Left lobe of liver (tissue), 2 donors: ENCODE results near the gene RAB41. TPM values are rescaled to one million over a fixed set of nuclear protein-coding genes. Genes with fewer than 3 reads are reported as not detected.
A peak's percentile ranks its signal among the peaks of the same experiment; 100 is the strongest.
"Not testable (repeated sequence)": the region's sequence is repeated elsewhere in the genome, so short reads cannot be mapped to it uniquely, and the experiment has no call there.

Source experiments
- ATAC-seq: fragments of 200-7000 bp; cut with Tn5 transposase; one replicate; pipeline ENCODE4 v1.9.1; 2020; ENCODE audit warnings: mild to moderate bottlenecking, moderate library complexity
- DNase-seq: peaks from one replicate; pipeline ENCODE4 v3.0.0-alpha.2; 2020; ENCODE audit warnings: low spot score
- total RNA-seq: library from RNA; stranded (reverse); gene quantifications from one replicate; pipeline ENCODE4 v1.2.1, GENCODE V29; 2021
- donor health status: DM: no; HTN: no; CAD: no; lungs with moderate emphysema.
- donor health status: DM: no; HTN: yes; CAD: no.

Gene RAB41
- total RNA-seq, result not detected

DNA sequence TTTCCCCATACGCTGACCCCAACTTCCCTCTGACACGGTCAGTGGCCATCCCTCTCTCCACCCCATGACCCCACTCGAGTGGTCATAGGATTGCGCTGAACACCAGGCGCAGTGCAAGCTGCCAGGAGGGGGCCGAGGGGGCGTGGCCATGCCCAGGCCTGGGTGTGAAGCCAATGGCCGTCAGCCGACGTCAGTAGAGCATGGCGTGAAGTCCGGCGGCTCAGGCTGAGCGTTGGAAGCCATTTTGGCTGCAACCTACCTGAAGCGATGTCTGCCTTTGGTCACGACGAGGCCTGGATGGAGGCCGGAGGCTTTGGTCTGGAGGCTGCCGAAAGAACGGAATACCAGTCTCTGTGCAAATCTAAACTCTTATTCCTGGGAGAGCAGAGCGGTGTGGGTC is at the start of gene RAB41:
Gene RAB41 (plus strand): TSS at position 222 of the 400 bp plus-strand sequence. CDS start 46 bp downstream, at position 268.
- ATAC-seq (no peak), DNase-seq (no peak)

DNA sequence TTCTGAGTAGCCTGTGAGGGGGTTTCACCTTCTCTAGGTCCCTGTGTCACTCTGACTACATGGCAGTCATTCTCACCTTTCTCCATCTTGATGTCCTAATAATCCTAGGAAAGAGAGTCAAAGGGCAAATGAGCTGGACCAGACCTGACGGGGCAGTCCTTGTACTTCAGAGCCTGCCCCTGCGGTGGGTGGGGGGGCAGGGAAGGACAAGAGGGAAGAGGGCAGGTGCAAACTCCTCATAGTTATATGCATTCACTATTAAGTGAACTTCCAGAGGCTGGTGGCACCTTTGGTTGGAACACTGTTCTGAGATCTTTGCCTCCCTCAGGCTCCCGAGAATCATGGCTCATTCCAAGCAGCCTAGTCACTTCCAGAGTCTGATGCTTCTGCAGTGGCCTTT is 47.6 kb upstream of the RAB41 start, which contains the start of gene AWAT1:
Gene AWAT1 (plus strand): TSS at position 301 of the 400 bp plus-strand sequence. CDS start 41 bp downstream, at position 342.
- ATAC-seq (no peak), DNase-seq (no peak)

GRCh38 chrX:70240751-70241150 is 41.2 kb upstream of the RAB41 start:
- ATAC-seq, result no peak
- no peak for DNase-seq

DNA sequence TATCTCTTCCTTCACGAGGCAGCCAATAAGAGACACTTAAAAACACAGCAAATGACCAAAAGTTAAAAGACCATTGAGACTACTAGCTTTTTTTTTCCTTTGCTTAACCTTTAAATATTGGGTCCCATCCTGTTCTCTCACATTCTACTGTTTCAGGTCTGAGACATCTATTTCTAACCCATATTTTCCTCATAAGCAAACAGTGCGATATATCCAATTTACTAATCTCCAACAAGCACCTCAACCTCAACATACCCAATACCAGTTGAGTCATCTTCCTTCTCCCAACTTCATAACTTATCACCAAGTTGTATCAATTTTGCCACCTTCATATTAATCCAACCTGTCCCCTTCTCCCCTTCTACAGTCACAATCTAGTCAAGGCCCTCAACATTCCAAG is 40.5 kb upstream of the RAB41 start:
- ATAC-seq (no peak), DNase-seq (no peak)

GRCh38 chrX:70243601-70244000 is 38.4 kb upstream of the RAB41 start:
- not testable (repeated sequence) for ATAC-seq, DNase-seq

GRCh38 chrX:70244881-70245280 is 37.1 kb upstream of the RAB41 start:
- DNase-seq (no peak), ATAC-seq (no peak)

- DNase-seq (no peak), ATAC-seq (no peak)
Measured at GRCh38 chrX:70247252-70247651, 34.7 kb upstream of the RAB41 start.

- no peak for DNase-seq
- ATAC-seq, result no peak
Measured at GRCh38 chrX:70252491-70252890, 29.5 kb upstream of the RAB41 start.

- no peak for DNase-seq
- no peak for ATAC-seq
Measured at GRCh38 chrX:70253377-70254062, 28.5 kb upstream of the RAB41 start.

- DNase-seq, result no peak
- ATAC-seq, result no peak
Measured at GRCh38 chrX:70254063-70254400, 27.9 kb upstream of the RAB41 start.

DNA sequence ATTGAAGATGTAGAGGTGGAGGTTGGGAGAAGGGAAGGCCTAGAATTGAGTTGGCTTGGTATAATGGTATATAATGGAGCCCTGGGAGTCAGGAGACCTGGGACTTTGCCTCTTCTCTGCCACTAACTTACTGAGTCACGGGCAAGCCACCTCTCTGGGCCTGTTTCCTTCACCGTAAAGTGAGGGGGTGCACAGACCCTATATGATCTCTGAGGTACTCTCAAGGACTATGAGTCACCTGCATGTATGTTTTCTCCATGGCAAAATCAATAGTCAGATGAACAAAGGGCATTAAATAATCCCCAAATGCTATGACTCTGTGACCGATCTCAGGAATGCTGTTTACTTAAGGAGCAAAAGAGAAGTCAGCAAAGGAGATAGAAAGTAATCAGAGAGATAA is 27.1 kb upstream of the RAB41 start:
- no peak for ATAC-seq
- DNase-seq, result no peak

GRCh38 chrX:70255452-70255851 is 26.5 kb upstream of the RAB41 start:
- DNase-seq (no peak), ATAC-seq (no peak)

DNA sequence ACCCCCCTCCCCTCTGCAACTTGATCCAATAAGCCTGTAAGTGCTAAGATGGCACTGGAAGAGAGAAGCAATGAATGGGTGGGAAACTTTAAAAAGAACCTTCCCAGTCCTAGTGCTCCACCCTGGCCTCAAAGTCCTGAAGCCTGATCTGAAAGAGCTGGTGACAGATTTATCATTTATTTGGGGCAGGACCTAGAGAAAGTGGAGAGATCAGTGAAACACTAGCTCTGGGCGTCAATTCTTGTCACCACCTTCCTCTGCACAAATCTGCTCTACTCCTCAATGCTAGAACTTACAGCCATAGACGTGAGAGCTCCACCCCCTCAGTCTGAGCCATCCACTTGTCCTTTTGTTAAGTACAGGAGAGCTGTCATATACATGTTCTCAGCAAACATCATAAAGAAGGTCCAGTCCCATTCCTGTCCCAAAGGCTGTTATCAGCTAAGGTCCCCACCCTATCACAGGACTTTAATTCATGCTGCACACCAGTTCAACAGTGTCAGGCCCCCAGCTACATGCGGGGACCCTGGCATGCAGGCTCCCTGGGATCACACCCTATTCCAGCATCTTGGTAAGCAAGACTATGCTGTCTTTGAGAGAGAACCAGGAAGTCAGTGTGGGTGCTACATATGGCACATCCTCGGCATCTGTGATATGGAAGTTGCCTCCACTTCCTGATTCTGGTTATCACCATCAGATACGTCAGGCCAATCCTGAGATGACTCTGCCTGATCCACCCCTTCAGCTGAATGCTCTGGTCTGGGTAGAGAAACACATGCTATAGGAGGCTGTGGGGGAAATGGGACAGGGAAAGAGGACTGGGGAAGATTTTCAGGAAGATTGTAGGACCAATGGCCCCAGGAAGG is 24.3 kb upstream of the RAB41 start:
- DNase-seq, result no peak
- ATAC-seq, result no peak

DNA sequence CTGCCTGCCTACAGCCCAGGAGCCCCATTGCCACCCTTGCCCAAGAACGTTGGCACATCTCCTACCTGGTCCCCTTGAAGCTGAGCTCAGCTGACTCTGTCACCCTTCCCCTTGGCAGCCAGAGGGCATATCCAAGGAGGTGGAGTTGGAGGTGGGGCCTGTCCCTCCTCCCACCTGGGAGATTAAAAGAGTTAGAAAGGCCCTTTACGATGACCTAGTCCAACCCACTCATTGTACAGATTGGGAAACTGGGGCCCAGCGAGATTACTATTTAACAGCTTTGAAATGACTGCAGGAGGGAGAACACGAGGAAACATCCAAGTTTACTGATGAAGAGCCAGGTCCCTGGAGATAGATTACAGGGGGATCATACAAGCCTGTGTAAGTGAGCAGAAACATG is 21.9 kb upstream of the RAB41 start, which contains the start of gene P2RY4:
Gene P2RY4 (minus strand): TSS at position 101 of the 400 bp plus-strand sequence. CDS start 580 bp downstream, outside the sequence.
- ATAC-seq (no peak), DNase-seq (no peak)

GRCh38 chrX:70262952-70263567 is 18.9 kb upstream of the RAB41 start:
- peak; percentile 89 for ATAC-seq

DNA sequence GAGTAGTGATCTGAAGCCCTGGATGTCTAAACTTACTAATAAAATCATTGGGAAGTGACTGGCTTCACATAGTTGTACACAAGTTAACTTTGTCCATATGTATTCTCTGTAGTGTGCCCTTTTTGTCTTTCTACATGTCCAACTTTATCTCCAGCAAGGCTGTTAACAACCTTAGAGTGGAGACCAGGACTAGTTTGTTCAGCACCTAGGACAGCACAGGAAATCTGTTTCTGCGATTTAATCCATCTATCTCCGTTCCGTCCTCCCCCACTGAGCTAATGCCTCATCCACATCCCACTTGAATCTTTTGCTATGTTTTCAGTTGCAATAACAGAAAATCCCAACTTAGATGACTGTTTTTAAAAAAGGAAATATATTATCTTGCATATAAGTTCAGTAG is 17.2 kb upstream of the RAB41 start:
- DNase-seq, result no peak

More at GRCh38 chrX:70262952-70263567, 18.9 kb upstream of the RAB41 start:
- peak; percentile 43 for DNase-seq

DNA sequence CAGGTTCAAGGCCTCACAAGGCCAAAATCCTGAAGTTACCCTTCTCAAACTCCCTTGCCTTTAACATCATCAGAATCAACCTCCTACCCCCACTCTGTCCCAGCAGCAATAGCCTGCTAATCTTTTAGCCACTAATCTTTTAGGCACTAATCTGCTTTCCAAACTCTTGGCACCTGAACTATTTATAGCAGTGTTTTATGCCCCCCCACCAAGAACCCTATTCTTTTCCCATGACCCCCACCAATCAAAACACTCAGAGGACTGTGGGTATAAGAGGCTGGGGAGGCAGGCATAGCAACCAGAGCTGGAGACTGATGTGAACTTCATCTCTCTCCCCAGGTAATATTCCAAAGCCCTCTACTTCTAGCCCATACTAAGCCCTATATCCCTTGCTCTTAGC is 13.9 kb upstream of the RAB41 start, which contains the start of gene ARR3:
Gene ARR3 (plus strand): TSS at position 301 of the 400 bp plus-strand sequence. CDS start 1,052 bp downstream, outside the sequence.
- no peak for DNase-seq
- ATAC-seq, result no peak

More for the DNA sequence above, 17.2 kb upstream of the RAB41 start:
- no peak for ATAC-seq

- DNase-seq, ATAC-seq: not testable (repeated sequence)
Measured at GRCh38 chrX:70274029-70274428, 7.9 kb upstream of the RAB41 start.

- DNase-seq, result no peak
- ATAC-seq, result no peak
Measured at GRCh38 chrX:70279081-70279480, 2.9 kb upstream of the RAB41 start.

GRCh38 chrX:70280573-70280972 is 1.4 kb upstream of the RAB41 start:
- no peak for ATAC-seq
- no peak for DNase-seq

DNA sequence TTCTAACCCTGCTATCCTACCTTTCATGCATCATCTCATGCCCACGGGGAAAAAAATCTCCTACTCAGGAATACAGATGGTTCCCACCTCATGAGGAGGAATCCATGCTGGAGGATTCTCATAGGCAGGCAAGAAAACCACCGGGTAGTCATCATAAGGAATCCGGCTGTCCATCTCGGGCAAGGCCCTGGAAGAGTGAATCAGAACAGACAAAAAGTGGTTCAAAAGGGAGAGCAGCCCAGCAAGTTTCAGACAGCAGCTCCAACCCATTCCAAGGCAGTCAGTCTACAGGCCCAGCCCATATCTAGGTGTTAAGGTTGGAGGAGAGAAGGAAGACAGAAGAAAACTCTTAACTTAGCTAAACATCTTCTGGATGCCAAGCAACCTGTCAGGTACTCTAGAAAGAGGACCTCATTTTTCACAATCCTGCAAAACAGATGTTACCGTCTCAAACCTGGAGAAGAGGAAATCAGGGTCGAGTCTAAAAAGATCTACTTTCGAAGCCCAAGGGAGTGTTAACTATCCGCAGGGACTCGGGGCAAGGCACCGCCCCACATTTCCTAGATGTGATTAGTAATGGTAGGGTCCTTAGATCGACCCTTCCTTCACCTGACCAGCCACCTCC is 7.3 kb downstream of the RAB41 start:
- no peak for ATAC-seq

More for the DNA sequence above, 7.3 kb downstream of the RAB41 start:
- DNase-seq, result no peak
